Heart left ventricle (tissue), 16 donors: Measurements from ENCODE around the gene WRAP53. TPM values are rescaled to one million over a fixed set of nuclear protein-coding genes. Genes with fewer than 3 reads are reported as not detected.

Source experiments
- ATAC-seq, 4 donors: fragments of 200-7000 bp; cut with Tn5 transposase; one replicate each; pipeline ENCODE4 v1.9.1; 2020 to 2022; ENCODE audit warnings: moderate library complexity in 4 of 4, mild to moderate bottlenecking in 3 of 4, moderate number of reproducible peaks in 1 of 4
- DNase-seq, 5 donors: peaks; one replicate each; pipeline ENCODE4 v3.0.0-alpha.2; 2020
- H3K27ac ChIP-seq, 12 donors: fragments of 200-600 bp; sonication (generic) in 4 of 12; one replicate each; pipeline versions ENCODE4 v1.5.0 to v1.8.0; 2016 to 2022; ENCODE audit warnings: mild to moderate bottlenecking in 2 of 12
- H3K27me3 ChIP-seq, 9 donors: fragments of 200-600 bp; sonication (generic) in 2 of 9; one replicate each; pipeline versions ENCODE4 v1.5.1 to v1.8.0; 2016 to 2022; ENCODE audit warnings: mild to moderate bottlenecking in 3 of 9
- H3K36me3 ChIP-seq, 9 donors: fragments of 200-600 bp; sonication (generic) in 2 of 9; one replicate each; pipeline versions ENCODE4 v1.5.0 to v1.8.0; 2018 to 2022; ENCODE audit warnings: mild to moderate bottlenecking in 2 of 9
- H3K4me1 ChIP-seq, 12 donors: fragments of 200-600 bp; sonication (generic) in 4 of 12; one replicate each; pipeline versions ENCODE4 v1.5.0 to v1.8.0; 2016 to 2022; ENCODE audit warnings: mild to moderate bottlenecking in 3 of 12
- H3K4me3 ChIP-seq, 12 donors: fragments of 200-600 bp; sonication (generic) in 4 of 12; one replicate each; pipeline versions ENCODE4 v1.5.0 to v1.8.0; 2017 to 2022; ENCODE audit warnings: mild to moderate bottlenecking in 9 of 12, moderate library complexity in 4 of 12
- H3K9me3 ChIP-seq, 12 donors: fragments of 200-600 bp; sonication (generic) in 4 of 12; one replicate each; pipeline versions ENCODE4 v1.5.0 to v1.8.0; 2016 to 2022; ENCODE audit warnings: mild to moderate bottlenecking in 1 of 12
- POLR2A ChIP-seq, 2 donors: fragments of 450-650 bp; IDR thresholded peaks; one replicate each; pipeline ENCODE4 v1.6.1; 2017; ENCODE audit warnings: antibody characterized with exemption in 2 of 2, mild to moderate bottlenecking in 2 of 2, moderate library complexity in 2 of 2
- WGBS, 4 donors: extraction: QIAGEN DNeasy Blood & Tissue Kit in 2 of 4; methylation state at CpG; one replicate each; pipeline versions ENCODE4 v1.1.5 to v1.1.7; 2013 to 2018; 5-methylcytosine and 5-hydroxymethylcytosine counted together
- intact Hi-C, 10 donors: fragments of 100-400 bp; cut with DNase I; formaldehyde crosslinking; loops; one replicate each; pipeline versions ENCODE4 v1.11.1 to v1.14.2; 2022
- polyA plus RNA-seq, 2 donors: library from polyadenylated mRNA; stranded (reverse); fragments of 200-250 nt; gene quantifications; one replicate each; pipeline ENCODE4 v1.2.3, GENCODE V29; 2013
- total RNA-seq, 9 donors: library from RNA; depleted of rRNA in 2 of 9; stranded (reverse); fragments of >200 nt in 2 of 9; fragmentation: NEBNext Ultra II Directional in 3 of 9; extraction: Animal tissue kit (Norgen Biotek cat#: 25700) in 3 of 9; gene quantifications; one replicate each; pipeline versions ENCODE4 v1.1.0 to v1.2.4, GENCODE V29; 2016 to 2023
- TF ChIP-seq, protein P1 (sequence below), 12 donors: fragments of 200-600 bp; sonication (generic) in 4 of 12; IDR thresholded peaks; one replicate each; pipeline versions ENCODE4 v1.5.0 to v1.8.0; 2018 to 2022; ENCODE audit warnings: antibody characterized with exemption in 12 of 12, mild to moderate bottlenecking in 5 of 12
- donor health status: ischemic (EF 13 %, LVEDD 7.1; RV severe dilation, severe dysfunction).
- donor health status: healthy with polysubstance abuse.
- donor health status: DM: no; HTN: yes; CAD: no.
- donor health status: DM: no; HTN: no; CAD: no.
- donor health status: ischemic (EF 25% LVEDD 6.9; RV normal size, moderate dysfunction).
- donor health status: ischemic (EF 25% LVEDD 5.7; RV mildly dilated, moderate dysfunction).
- donor health status: healthy.
- donor health status: DM: yes; HTN: yes; CAD: no.
- donor health status: ischemic (EF 35%, LVEDD 5.7; RV mildly dilated, moderate dysfunction).
- donor health status: nonischemic (EF 11% LVEDD 7.7; RV severe dilation, severe dysfunction).
- donor health status: DM: yes; HTN: yes; CAD: no.
- donor health status: PGD.
- donor health status: ischemic (EF 29% LVEDD 5.4; RV normal size, mild dysfunction).
- donor health status: nonischemic (EF 23%, LVEDD 6.1; RV moderate dilation, normal function).

Gene WRAP53
- total and polyA plus RNA-seq, 11 donors = 3.7 to 12.0 (median 5.0) TPM

DNA sequence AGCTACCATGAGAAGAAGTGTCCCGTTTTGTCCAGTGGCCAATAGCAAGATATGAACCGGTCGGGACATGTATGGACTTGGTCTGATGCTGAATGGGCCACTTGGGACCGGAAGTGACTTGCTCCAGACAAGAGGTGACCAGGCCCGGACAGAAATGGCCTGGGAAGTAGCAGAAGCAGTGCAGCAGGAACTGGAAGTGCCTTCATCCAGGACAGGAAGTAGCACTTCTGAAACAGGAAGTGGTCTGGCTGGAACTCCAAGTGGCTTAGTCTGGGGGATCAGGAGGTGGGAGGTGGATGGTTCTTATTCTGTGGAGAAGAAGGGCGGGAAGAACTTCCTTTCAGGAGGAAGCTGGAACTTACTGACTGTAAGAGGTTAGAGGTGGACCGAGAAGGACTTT lies 22.0 kb downstream of the WRAP53 start:
- ATAC-seq (no peak), DNase-seq (peak in 1 of 5 donors; percentile 9)
- 47 to 76% (median 64%) methylated on average over 7 of the region's 7 CpGs for WGBS, 4 donors
- H3K4me1 ChIP-seq = peaks cover 0 to 13% (median 3%) of the 10 kb centered on the region in 12 donors
- H3K36me3 ChIP-seq = no peaks in the 10 kb centered on the region
- no peaks in the 10 kb centered on the region for H3K9me3 ChIP-seq
- H3K27me3 ChIP-seq = peaks cover 4 to 65% (median 34%) of the 10 kb centered on the region in 9 donors
- intact Hi-C loops = no loop called here
- no peak overlapping the region for H3K4me3 ChIP-seq
- H3K27ac ChIP-seq = peak overlapping the region in 1 of 12 donors; percentile 15
- TF ChIP-seq, protein P1, sequence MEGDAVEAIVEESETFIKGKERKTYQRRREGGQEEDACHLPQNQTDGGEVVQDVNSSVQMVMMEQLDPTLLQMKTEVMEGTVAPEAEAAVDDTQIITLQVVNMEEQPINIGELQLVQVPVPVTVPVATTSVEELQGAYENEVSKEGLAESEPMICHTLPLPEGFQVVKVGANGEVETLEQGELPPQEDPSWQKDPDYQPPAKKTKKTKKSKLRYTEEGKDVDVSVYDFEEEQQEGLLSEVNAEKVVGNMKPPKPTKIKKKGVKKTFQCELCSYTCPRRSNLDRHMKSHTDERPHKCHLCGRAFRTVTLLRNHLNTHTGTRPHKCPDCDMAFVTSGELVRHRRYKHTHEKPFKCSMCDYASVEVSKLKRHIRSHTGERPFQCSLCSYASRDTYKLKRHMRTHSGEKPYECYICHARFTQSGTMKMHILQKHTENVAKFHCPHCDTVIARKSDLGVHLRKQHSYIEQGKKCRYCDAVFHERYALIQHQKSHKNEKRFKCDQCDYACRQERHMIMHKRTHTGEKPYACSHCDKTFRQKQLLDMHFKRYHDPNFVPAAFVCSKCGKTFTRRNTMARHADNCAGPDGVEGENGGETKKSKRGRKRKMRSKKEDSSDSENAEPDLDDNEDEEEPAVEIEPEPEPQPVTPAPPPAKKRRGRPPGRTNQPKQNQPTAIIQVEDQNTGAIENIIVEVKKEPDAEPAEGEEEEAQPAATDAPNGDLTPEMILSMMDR (IDR thresholded peaks at IDR 0.05) = no peak
- no peak for TF ChIP-seq POLR2A (IDR thresholded peaks at IDR 0.05)

DNA sequence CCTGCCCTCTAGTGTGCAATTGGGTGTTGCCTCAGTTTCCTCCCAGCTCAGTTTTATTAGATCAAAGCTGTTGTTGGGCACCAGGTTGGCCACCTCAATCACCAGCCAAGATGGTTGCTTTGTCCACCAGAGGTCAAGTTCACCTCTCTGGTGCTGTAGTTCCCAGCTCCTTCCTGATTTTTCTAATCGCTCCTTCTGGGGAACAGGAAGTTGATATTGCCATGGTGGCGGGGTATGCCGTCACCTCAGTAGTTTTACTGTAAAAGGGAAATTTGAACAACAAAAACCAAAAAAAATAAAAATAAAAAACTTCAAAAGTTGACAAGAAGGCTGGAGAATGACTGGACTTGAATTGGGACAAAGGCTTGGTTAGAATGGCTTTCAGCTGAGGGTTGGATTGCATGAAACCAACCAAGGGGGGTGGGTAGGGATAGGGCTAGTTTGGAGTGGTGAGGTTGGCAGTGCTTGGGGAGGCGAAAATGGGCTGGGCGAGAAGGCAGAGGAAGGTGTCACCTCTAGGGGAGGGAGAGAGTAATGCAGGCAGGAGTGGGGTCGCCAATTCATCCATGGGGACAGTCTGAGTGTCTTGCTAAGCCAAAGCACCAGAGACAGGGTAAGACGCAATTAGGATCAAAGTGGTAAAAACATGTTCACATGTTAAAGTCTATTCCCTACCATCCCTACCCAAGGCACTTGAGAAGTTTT lies 22.9 kb downstream of the WRAP53 start:
- DNase-seq (peak in 1 of 5 donors; percentile 1), ATAC-seq (no peak)
- intact Hi-C loops = no loop called here
- Histone ChIP-seq H3K27ac (no peak overlapping the region), H3K4me3 (no peak overlapping the region), H3K4me1 (peaks cover 0 to 9% (median 0%) of the 10 kb centered on the region in 12 donors), H3K9me3 (no peaks in the 10 kb centered on the region), H3K36me3 (no peaks in the 10 kb centered on the region), H3K27me3 (peaks cover 0 to 65% (median 31%) of the 10 kb centered on the region in 9 donors)
- TF ChIP-seq, protein P1 (IDR thresholded peaks at IDR 0.05) = no peak
- TF ChIP-seq POLR2A (IDR thresholded peaks at IDR 0.05) = no peak
- WGBS, 4 donors = 88 to 93% (median 89%) methylated on average over 7 of the region's 7 CpGs

DNA sequence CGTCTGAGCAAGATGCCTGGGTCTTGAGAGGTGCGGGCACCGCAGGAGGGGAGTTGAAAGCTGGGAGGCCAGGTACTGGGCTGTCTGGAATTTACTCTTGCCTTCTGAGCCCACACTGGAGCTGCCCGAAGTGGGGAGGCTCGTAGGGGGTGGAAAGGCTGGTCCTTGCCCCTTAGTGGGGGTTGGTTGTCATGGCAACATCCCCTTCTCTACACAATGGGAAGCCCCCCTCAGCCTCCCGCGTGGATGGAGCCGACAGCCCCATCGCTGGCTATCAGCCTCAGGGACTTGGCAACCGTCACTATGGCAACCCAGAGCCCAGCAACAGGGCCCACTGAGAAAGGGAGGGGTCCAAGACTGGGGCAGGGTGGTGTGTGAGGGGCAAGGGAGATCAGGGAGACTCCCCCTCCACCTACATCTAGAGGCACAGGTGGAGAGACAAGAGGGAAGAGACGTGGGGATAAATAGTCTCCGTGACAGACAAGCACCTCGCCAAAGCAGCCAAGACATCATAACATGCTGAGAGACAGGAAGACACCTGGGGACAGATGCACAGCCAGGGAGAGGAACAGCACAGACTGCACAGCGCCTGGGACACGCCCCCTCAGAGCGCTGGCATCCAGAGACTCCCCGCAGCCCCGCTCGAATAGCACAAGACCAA lies 24.0 kb downstream of the WRAP53 start:
- peak in 1 of 5 donors; percentile 14 for DNase-seq
- H3K36me3 ChIP-seq = no peaks in the 10 kb centered on the region
- TF ChIP-seq POLR2A (IDR thresholded peaks at IDR 0.05) = no peak
- TF ChIP-seq, protein P1 (IDR thresholded peaks at IDR 0.05) = no peak
- peaks cover 0 to 62% (median 31%) of the 10 kb centered on the region in 9 donors for H3K27me3 ChIP-seq
- H3K27ac ChIP-seq = no peak overlapping the region
- H3K9me3 ChIP-seq = no peaks in the 10 kb centered on the region
- H3K4me3 ChIP-seq = no peak overlapping the region
- intact Hi-C loops = no loop called here
- no peak for ATAC-seq
- peaks cover 0 to 16% (median 6%) of the 10 kb centered on the region in 12 donors for H3K4me1 ChIP-seq
- WGBS, 4 donors = 21 to 31% (median 27%) methylated on average over 17 to 19 of the region's 19 CpGs

DNA sequence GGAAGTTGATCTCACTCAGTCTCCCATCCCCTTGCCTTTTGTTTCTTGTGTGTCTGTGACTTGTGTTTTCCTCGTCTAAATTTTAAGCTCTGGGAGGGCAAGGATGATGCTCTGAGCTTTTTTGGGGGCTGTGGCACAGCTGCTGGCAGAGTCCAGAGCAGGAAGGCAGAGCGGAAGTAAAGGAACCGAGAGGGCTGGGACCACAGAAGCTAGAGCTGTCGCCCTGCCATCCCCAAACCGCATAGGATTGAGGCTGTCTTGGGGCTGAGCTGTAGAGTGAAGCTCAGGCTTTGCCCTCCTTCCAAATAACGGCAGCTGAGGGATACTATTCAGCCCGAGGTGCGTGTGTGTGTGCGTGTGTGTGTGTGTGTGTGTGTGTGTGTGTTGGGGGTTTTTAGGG lies 25.5 kb downstream of the WRAP53 start:
- DNase-seq = no peak
- H3K4me1 ChIP-seq = peaks cover 0 to 24% (median 8%) of the 10 kb centered on the region in 12 donors
- H3K36me3 ChIP-seq = no peaks in the 10 kb centered on the region
- ATAC-seq = no peak
- no peaks in the 10 kb centered on the region for H3K9me3 ChIP-seq
- no peak overlapping the region for H3K4me3 ChIP-seq
- intact Hi-C loops = no loop called here
- no peak overlapping the region for H3K27ac ChIP-seq
- no peak for TF ChIP-seq POLR2A (IDR thresholded peaks at IDR 0.05)
- TF ChIP-seq, protein P1 (IDR thresholded peaks at IDR 0.05) = no peak
- 35 to 41% (median 39%) methylated on average over 9 of the region's 9 CpGs for WGBS, 4 donors
- H3K27me3 ChIP-seq = peaks cover 0 to 62% (median 31%) of the 10 kb centered on the region in 9 donors
